T47D (cell line): ENCODE measurements around the gene DNAJC9.

Experiments
- DNase-seq, 2 experiments: peaks; one replicate each; pipeline versions ENCODE4 v3.0.0 to v3.0.0-alpha.2; 2011 to 2012; ENCODE audit warnings: low read depth in 1 of 2, low spot score in 1 of 2
- JUND ChIP-seq: IDR thresholded peaks from 2 replicates; pipeline ENCODE4 v1.6.1; 2012; ENCODE audit warnings: low read depth
- in situ Hi-C: cut with HindIII; loops from 2 replicates; pipeline ENCODE4 v1.10.0; 2016; ENCODE audit warnings: low sequenced_read_pairs, low pct_unique_long_range_greater_than_20kb

The DNAJC9 gene

DNA sequence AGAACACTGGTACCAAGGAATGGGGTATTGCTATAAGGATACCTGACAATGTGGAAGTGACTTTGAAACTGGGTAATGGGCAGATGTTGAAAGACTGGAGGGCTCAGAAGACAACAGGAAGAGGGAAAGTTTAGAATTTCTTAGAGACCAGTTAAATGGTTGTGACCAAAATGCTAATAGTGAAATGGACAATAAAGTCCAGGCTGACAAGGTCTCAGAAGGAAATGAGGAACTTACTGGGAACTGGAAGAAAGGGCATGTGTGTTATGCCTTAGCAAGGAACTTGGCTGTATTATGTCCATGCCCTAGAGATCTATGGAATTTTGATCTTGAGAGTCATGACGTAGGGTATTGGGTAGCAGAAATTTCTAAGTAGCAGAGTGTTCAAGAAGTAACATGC lies 41.2 kb downstream of the DNAJC9 start:
- TF ChIP-seq JUND, result no peak
- in situ Hi-C loops, result no loop called here
- no peak for DNase-seq

DNA sequence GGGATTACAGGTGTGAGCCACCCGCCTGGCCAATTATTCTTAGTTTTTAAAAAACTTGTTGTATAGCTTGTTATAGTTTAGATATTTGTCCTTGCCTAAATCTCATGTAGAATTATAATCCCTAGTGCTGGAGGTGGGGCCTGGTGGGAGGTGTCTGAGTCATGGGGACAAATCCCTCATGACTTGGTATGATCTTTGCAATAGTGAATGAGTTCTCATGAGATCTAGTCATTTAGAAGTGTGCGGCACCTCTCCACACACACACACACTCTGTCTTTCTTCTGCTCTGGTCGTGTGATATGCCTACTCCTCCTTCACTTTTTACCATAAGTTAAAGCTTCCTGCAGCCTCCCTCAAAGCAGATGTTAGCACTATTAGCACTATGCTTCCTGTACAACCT lies 42.0 kb downstream of the DNAJC9 start:
- no peak for TF ChIP-seq JUND
- DNase-seq, result no peak
- in situ Hi-C loops, result no loop called here
